ENCODE data around the gene UMODL1.
A peak's percentile ranks its signal among the peaks of the same experiment; 100 is the strongest.

The UMODL1 gene

DNA sequence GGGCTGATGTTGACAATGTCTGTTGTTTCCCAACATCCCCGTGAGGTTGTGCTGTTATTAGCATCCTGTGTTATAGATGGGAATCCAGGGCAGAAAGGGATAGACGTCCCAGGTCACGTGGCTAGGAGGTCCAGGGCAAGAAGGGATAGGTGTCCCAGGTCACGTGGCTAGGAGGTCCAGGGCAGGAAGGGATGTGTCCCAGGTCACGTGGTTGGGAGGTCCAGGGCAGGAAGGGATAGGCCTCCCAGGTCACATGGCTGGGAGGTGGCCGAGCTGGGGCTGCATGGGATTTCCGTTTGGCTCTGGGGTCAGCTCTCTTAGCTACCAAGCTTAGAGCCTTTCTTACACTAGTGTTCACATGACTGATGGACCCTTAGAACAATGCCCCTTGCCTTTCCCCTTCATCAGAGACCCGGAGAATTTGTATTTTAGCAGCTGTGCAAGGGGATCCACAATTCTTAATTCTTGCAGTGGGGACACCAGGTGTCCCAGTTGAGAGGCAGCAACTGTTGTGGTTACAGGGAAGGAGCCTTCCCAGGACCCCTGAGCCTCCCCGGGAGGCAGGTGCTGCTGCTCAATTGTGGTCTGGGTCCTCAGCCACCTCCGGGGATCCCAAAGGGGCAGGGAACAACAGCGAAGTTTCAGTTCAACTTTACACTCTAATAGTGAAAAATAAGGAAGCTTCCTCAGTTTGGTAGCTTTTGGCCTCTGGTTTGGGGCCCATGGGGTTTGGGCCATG, 69.2 kb downstream of the UMODL1 start:
- DNase-seq: no peak

DNA sequence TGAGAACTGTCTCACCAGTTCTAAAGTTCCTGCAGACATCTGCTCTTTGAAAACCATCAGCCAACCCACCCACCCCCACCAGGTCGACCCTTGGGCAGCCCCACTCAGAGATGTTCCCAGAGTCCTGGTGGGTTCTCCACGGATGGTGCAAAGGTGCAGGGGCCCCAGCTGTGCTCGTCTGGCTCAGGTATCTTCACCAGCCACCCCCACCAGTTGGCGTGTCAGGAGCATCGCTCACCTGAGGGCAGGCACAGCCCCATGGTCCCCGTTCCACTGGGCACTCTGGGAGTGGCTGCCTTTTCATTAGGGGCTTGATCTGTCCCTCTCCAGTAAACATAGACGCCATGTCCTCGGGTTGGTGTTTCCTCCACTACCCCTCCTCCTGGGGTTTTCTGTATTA, 70.5 kb downstream of the UMODL1 start:
- DNase-seq: no peak

DNA sequence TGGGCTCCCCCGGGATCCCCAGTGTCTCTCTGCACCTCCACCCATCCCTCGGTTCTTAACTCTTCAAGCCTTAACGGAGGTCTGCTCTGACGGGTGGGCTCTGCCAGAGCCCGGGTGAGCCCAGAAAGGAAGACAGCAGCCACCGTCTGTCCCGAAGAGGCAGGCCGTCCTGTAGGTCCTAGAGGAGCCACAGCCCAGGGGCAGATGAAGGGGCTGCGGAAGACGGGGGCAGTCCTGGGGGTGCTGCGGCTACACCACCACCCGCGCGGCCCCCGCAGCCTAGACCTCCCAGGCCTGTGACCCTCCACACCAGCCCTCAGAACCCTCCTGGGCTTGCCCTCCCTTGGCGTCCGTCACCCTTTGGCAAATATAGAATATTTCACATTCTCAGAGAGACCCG, 71.0 kb downstream of the UMODL1 start:
- DNase-seq: no peak

DNA sequence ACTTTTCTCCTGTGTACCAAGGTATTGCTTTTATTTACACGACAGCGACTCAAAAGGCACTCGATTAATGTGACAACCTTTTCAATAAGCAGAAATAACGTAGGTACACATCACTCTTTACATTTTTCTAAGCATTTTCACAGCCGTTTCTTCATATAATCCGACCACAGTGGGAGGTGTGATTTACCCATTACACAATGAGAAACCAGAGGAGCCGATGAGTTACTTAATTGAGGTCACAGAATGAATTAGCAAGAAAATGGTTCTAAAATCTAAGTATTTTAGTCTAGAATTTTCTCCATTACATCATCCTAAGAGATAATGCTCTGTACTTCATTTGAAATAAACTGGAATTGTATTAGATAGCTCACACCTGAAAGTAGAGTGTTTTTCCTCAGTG, 71.5 kb downstream of the UMODL1 start:
- DNase-seq: no peak

DNA sequence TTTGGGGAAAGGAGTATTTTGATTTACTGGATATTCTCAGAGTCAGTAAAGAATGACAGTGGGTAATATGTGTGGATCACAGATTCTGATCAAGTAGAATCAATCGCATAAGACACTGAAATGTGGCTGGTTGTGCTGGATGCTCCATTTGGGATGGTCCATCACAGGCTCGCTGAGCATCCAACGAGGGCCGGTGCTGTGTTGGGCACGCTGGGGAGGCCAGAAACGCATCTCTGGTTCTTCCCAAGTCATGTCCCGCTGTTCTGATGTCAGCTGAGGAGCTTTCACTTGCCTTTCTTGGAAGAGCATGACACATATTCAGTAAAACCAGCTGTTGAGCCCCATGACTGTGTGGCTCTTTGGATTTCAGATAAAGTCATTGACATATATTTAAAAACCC, 72.0 kb downstream of the UMODL1 start:
- DNase-seq: no peak

DNA sequence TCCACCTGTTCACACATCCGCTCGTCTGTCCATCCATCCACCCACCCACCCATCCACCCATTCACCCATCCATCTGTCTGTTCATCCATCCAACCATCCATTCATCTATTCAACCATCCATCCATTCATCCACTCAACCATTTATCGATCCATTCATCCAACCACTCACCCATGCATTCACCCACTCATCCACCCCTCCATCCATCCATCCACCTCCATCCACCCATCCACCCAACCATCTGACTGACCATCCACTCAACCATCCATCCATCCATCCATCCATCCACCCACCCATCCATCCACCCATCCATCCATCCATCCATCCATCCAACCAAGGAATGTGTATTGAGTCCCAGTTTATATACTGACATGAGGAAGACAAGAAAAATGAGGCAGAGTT, 73.1 kb downstream of the UMODL1 start:
- DNase-seq: no peak

DNA sequence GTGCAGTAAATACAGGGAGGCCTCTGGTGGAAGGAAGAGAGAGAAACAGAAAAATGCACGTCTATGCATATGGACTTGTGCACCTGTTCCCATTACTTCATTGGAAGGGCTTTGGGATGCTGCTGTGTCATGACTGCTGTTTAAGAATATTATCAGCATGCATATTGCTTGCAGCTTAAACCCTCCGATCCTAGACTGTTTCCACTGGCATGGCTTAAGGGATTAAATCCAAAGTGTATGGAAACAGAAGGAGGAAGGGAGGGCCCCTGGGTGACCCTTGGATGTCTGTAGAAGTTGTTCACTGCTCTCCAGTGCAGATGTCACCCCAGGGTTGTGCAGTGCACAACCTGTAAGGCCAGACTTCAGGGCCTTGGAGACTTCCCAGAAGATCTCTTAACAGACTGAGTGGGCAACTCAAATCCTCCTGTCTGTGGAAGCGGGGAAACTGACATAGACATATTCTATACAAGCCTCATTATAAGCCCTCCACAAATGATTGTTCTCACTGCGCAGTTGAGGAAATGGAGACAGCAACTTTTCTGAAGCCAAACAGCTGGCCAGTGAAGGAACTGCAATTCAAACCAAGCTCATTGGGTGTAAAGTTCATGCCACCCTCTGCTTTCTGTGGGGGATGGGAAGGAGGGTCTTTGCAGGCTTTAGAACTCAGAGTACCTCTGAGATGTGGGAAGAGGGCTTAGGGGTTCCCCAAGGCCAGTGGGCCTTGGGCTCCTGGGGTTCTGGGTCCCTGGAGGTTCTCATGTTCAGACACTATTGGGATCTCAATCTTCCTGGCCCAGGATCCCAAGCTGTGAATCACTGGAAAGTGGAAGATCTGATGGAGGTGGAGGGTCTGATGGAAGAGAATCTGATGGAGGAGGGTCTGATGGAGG, 73.8 kb downstream of the UMODL1 start:
- DNase-seq: no peak

DNA sequence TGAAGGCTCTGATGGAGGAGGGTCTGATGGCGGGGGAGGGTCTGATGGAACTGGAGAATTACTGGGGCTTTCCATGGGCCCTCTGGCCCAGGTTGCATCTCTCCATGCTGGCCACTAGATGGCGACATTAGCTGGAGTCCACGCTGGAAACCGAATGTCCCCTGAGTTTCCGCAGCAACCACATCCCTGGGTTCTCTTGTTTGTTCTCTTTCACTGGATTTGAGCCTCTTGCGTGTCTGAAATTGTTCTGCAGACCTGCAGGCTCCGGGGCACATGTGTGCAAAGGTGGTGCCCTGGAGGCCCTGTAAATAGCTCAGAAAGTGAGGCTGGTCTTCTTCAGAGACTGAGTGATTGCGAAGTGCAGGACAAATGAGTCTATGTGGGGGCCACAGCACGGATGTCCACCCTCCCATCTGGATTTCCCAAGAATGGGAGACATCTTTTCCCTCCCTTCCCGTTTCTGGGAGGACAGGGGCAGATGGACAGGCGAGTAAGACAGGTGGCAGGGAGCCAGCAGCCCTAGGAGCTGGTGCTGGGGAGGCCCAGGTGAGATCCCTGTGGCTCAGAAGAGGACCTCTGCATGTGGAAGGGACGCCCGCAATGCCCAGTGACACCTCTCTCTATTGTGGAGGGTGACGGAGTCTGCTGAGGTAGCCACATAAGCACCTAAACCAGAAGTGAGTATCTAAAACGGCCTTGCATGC, 74.6 kb downstream of the UMODL1 start:
- peak; percentile 13 for DNase-seq

DNA sequence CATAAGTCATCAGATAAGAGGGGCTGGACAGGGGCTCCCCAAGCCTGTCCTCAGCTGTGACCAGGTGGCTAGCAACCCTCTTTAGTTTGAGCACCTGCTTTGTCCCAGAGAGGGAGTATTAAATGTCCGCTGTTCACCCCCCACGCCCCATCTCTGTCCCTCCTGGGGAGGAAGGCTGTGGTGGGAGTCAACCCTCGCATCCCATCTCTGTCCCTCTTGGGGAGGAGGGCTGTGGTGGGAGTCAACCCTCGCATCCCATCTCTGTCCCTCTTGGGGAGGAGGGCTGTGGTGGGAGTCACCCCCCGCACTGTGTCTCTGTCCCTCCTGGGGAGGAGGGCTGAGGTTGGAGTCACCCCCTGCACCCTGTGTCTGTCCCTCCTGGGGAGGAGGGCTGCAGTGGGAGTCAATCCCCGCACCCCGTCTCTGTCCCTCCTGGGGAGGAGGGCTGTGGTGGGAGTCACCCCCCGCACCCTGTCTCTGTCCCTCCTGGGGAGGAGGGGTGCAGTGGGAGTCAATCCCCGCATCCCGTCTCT, 75.2 kb downstream of the UMODL1 start:
- DNase-seq: no peak

DNA sequence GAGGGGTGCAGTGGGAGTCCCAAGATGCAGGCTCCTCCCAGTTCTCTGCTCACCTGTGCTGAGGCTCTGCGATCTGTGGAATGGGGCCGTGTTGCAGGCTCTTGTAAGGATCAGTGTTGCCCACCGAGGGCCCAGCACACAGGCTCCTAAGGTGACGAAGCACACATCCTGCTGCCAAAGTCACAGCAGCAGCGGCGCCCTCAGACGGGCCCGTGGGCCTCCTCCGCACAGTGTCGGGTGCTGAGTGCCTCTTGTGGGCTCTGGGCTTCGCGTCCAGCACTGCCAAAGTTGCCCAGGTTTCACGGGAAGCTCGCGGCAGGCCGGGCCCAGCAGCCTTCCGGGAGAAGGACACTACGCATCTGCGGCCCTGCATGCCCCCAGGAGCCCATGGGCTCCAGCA, 75.7 kb downstream of the UMODL1 start:
- no peak for DNase-seq

DNA sequence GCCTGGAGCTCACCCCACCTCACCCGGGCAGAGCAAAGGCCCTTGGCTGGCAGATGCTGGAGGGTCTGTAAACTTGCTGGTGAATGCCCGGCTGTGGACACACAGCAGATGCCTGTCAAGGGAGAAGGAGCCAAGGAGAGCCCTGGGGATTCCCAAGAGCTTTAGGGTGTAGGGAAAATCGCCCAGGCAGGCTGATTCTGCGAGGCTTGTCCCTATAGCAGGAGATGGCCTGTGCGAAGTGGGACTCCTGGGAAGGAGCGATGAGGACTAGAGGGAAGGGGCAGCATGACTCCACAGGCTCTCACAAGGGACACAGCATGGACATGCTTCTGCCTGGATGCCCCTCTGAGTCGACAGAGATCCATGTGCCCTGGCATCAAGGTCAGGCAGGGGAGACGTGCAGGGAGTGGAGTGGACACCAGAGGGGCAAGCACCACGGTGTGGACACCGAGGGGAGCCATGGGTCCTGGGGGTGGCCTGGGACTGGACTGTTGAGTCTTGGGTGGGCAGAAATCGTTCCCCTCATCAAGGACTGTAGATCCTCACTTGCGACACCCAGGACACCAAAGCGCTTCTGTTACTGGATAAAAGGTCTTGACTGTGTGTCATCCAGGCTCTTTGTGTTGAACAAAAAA, 76.4 kb downstream of the UMODL1 start:
- DNase-seq: no peak

DNA sequence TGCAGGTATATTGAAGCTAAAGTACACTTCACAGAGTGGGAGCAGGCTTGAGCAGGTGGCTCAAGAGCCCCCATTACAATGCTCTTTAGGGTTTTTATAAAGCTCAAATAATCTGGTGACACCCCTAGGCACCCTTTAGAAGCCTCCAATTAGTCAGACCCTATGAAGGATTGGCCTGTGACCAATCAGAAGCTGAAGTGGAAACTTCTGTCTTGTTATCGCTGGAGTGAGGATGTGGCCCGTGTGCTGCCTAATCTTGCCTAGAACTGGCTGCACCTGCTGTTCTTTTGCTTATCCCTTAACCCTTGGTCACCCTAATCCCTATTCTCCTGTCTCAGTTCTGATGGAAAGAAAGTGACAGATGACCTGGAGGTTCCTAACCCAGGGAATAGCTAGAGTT, 77.0 kb downstream of the UMODL1 start:
- DNase-seq: no peak

DNA sequence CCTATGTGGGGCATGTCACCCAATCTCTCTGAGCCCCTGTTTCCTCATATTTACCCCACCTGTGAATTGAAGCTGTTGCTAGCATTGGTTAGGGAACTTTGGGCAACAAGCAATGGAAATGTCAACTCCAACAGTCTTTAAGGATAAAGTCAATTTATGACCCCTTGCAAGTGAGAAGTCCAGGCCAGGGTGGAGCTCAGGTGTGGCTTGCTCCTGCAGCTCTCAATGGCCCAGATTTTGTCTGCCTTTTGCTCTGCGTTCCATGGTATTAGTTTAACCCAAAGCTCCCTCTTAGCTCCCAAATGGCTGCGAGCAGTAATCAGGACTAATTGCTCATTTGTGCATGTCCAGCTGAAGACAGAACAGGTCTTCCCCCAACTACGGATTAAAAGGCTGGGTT, 77.5 kb downstream of the UMODL1 start:
- no peak for DNase-seq

DNA sequence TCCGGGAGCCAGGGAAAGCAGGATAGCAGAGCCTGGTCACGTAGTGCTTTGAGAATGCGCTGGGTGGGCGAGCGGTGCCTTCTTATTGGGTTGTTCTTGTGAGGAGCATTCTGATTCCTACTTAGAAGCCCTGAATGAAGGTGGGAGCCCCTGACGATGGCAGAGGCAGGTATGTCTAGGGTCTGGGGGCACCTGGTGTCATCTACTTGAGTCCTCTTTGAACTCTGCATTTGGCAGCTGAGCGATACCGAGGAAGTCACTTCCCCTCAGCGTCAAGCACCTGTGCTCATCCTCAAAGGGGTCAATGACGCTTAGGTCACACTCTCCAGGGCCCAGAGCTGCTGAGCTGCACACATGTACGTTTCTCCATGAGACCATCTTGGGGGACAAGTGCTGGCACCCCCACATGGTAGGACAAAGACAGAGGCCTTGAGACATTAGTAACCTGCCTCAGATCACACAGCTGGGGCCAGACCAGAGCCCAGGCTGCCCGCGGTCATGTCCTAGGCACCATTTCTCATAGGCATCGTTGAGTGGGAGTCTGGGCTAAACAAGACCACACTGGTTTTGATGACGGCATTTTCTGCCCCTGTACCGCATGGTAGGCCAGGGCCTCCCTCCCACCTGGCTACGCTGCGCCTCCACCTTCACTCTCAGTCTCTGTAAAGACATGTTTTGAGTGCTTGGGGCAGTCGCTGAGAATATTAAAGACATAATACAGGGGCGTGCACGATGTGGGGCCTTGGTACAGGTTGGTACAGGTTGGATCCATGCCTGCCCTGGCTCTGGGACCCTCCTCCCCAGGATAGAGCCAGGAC, 78.7 kb downstream of the UMODL1 start:
- DNase-seq: no peak

DNA sequence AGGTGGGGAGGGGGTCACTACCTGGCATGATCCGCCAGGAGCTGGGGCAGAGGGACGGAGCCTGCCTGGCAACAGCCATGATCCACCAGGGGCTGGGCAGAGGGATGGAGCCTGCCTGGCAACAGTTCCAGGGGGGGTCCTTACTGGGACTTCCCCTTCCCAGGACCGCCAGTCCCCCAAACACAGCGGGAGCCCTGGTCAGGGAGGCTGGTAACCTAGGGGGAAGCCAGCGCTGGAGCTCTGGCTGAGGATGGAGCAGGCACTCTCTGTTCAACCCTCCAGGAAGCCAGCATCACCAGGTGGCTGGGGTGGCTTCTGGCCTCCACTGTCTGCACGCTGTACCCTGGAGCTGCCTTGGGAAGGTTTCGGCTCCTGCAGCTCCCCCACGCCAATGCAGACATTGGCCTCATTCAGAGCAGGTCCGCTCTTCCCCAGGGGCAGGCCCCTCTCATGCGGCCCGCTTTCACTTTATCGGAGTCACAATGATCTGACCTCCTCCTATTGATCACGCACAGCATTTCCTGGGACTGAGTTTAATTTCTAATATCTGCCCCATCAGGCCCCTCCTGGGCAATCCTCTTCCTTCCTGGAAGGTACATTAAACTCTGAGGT, 79.5 kb downstream of the UMODL1 start:
- no peak for DNase-seq

DNA sequence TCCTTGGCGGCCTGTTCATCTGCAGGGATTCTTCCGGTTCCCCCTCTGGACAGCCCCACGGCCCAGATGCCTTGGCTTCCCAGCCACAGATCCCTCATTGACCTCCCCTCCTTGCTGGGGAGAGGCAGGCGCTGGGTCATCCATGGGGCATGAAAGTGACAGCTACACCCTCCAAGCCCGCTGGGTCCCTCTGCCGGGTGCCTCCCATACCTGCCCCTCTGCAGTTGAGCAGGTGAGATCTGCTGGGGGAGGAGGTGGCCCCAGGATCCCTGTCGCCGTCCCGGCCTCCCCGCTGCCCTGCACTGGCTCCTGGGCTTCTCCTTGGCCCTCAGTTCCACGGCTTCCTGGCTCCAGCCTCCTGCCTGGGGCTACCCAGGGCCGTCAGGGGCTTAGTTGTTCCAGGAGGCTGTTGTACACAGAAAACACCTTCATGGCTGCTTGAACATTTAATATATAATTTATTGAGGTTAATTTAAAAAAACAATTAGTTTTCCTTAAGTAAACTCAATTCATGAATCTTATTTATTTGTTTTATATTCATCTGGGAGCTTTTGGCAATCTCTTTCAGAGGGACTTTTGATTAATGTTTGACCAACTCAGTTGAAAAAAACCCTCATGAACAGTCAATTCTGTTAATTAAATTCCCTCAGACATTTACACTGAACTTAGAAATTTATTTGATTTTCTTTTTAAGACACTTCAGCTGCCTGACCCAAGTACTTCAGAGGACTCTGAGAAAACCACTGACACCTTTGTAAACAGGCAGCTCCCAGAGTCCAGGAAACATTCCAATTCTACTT, 80.2 kb downstream of the UMODL1 start:
- DNase-seq: no peak

DNA sequence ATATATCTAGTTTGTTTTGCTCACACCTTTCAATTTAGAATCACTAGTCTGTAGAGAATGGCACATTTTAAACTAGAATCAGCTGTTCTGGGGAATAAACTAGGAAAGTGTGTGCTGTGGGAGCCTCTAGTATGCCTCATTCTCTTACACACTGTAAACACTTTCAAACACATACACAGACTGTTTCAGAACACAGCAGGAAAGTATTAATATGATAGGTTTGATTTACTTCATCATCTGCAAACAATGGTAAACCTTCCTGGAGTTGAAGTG, 80.8 kb downstream of the UMODL1 start:
- no peak for DNase-seq

DNA sequence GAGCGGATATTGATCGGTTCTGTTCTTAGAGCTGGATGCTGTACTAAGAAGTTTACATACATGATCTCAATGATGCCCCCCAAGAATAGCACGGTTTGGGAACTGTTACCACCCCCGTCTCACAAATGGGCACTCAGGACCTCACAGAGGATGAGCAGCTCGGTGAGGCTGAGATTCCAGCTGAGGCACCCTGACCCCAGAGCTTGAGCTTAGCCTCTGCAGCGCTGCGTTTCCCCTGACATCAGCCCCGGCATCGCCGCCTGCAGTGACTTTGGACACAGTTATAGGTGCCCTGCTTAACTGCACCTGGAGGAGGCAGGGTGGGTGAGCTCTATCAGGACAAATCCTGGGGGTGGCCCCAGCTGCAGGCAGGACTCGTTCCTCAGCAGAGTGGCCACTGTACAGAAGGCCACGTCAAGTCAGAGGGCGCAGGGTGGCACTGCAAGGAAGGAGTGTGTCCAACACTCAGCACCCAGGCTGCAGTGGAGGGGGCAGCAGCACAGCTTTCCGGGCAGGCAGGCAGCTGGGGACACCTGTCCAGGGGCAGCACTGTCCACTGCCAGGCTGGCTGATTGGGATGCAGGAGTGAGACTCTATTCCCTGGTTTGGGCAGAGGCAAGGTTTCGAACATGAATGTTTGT, 82.0 kb downstream of the UMODL1 start:
- no peak for DNase-seq

DNA sequence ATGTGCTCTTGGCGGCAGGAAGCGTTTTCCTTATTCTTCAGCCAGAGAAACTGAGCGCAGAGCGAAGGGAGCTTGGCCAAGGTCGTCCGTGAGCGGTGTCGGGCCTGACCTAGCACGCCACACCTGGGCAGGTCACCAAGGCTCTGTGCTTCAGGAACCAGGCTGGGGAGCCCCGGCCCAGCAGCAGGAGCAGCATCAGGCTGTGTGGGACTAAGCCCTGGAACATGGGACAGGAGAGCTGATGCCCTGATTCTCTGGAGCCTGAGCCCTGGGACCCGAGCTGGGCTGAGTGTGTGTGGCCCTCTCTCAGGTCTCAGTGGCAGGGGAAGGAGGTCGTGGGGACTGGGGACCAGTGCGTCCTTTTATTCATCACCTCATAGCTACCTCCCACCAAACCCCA, 82.6 kb downstream of the UMODL1 start:
- DNase-seq: no peak

DNA sequence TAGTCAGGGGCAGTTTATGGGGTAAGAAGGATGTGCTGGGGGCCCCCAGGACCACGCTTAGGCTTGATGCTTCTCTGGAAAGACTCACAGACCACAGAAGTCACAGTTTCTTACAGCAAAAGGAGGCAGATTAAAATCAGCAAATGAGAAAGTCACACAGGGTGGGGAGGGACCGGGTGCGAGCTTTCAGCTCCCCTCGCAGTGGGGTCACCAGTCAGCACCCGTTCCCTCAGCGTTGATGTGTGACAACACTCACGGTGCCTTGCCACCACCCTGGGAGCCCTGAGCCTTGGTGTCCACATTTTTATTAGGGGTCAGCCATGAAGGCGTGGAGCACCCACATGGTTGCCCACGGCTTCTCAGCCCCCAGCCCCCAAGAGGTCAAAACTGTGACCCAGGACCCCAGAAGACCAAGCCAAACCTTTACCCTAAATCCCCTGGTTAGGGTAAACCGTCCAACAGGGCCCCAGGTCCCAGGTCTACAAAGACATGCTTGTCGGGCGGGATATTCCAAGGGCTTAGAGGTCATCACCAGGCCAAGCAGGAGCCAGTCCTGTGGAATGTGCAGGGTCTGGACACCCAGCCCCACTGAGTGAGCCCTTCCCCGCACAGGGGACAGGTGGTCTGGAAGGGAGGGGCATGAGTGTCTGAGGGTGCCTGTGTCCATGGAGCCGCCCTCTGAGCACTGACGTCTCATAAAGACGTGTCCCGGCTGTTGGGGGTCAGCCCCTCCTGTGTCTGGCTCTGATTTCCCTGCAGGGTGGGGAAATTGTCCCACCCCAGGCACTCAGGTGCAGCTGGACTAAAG, 83.3 kb downstream of the UMODL1 start:
- no peak for DNase-seq
